ENCODE results near the gene CNKSR3.

GRCh38 chr6:154503658-154504057 lies 6.8 kb downstream of the CNKSR3 start:
- TF ChIP-seq CTCF (conservative IDR thresholded peaks at IDR 0.05) = no peak
- TF ChIP-seq ZFX (IDR thresholded peaks at IDR 0.05) = no peak

Measured in C4-2B (cell line).